NCI-H146 treated with DMSO at 0.1 percent for 48 hours (cell line): Measurements from ENCODE around the gene EPB41L2.

Experiments
- DNase-seq: peaks from one replicate; lab custom pipeline; 2025; ENCODE audit not compliant: unreplicated experiment; lab: John Stamatoyannopoulos, UW

EPB41L2 gene

GRCh38 chr6:131062241-131063027 lies 611 bp downstream of the EPB41L2 start:
- no peak for DNase-seq

- DNase-seq = no peak
Measured at GRCh38 chr6:131061751-131062119, 1.3 kb downstream of the EPB41L2 start.

GRCh38 chr6:131061041-131061750 lies 1.8 kb downstream of the EPB41L2 start:
- no peak for DNase-seq

- DNase-seq = no peak
Measured at GRCh38 chr6:131060311-131060710, 2.7 kb downstream of the EPB41L2 start.

- DNase-seq = no peak
Measured at GRCh38 chr6:131059486-131059885, 3.6 kb downstream of the EPB41L2 start.

- no peak for DNase-seq
Measured at GRCh38 chr6:131058236-131058635, 4.8 kb downstream of the EPB41L2 start.

GRCh38 chr6:131054392-131055250 lies 8.4 kb downstream of the EPB41L2 start:
- no peak for DNase-seq

- no peak for DNase-seq
Measured at GRCh38 chr6:131053546-131054240, 9.4 kb downstream of the EPB41L2 start.

GRCh38 chr6:131052181-131052580 lies 10.9 kb downstream of the EPB41L2 start:
- DNase-seq = no peak

- no peak for DNase-seq
Measured at GRCh38 chr6:131051341-131051740, 11.7 kb downstream of the EPB41L2 start.

GRCh38 chr6:131049608-131050007 lies 13.4 kb downstream of the EPB41L2 start:
- DNase-seq = no peak

GRCh38 chr6:131048933-131049515 lies 14.0 kb downstream of the EPB41L2 start:
- no peak for DNase-seq

GRCh38 chr6:131048459-131048858 lies 14.6 kb downstream of the EPB41L2 start:
- no peak for DNase-seq

- no peak for DNase-seq
Measured at GRCh38 chr6:131045139-131045538, 17.9 kb downstream of the EPB41L2 start.

- no peak for DNase-seq
Measured at GRCh38 chr6:131043902-131044447, 19.1 kb downstream of the EPB41L2 start.

GRCh38 chr6:131042664-131043063 lies 20.4 kb downstream of the EPB41L2 start:
- no peak for DNase-seq

- no peak for DNase-seq
Measured at GRCh38 chr6:131041814-131042213, 21.2 kb downstream of the EPB41L2 start.

GRCh38 chr6:131040866-131041265 lies 22.2 kb downstream of the EPB41L2 start:
- DNase-seq = no peak

GRCh38 chr6:131039345-131039680 lies 23.7 kb downstream of the EPB41L2 start:
- DNase-seq = no peak

- DNase-seq = no peak
Measured at GRCh38 chr6:131038597-131039344, 24.3 kb downstream of the EPB41L2 start.
